Skin of body (tissue), 2 donors: ENCODE results near the gene NEURL3. TPM values are rescaled to one million over a fixed set of nuclear protein-coding genes. Genes with fewer than 3 reads are reported as not detected.
"Not testable (repeated sequence)": the region's sequence is repeated elsewhere in the genome, so short reads cannot be mapped to it uniquely, and the experiment has no call there.

Experiments
- DNase-seq: peaks from one replicate; lab custom pipeline; 2025; lab: John Stamatoyannopoulos, UW
- total RNA-seq: library from RNA; depleted of rRNA; stranded (reverse); fragments of >200 nt; gene quantifications from one replicate; pipeline ENCODE4 v1.2.3, GENCODE V29; 2014

Gene NEURL3
- total RNA-seq, 1 donor from 2014 or later = 0.10 TPM

DNA sequence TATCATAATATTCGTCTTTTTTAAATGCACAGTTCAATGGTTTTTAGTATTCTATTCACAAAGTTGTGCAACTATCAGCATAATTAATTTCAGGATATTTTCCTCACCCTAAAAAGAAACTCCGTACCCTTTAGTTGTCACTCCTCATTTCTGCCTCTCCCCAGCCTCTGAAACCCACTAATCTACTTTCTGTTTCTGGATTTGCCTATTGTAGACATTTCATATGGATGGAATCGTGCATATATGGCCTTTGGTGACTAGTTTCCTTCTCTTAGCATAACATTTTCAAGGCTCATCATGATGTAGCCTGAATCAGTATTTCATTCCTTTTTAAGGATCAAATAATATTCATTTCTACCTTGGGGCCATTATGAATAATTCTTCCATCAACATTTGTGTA is 18.5 kb downstream of the NEURL3 start:
- no peak for DNase-seq

DNA sequence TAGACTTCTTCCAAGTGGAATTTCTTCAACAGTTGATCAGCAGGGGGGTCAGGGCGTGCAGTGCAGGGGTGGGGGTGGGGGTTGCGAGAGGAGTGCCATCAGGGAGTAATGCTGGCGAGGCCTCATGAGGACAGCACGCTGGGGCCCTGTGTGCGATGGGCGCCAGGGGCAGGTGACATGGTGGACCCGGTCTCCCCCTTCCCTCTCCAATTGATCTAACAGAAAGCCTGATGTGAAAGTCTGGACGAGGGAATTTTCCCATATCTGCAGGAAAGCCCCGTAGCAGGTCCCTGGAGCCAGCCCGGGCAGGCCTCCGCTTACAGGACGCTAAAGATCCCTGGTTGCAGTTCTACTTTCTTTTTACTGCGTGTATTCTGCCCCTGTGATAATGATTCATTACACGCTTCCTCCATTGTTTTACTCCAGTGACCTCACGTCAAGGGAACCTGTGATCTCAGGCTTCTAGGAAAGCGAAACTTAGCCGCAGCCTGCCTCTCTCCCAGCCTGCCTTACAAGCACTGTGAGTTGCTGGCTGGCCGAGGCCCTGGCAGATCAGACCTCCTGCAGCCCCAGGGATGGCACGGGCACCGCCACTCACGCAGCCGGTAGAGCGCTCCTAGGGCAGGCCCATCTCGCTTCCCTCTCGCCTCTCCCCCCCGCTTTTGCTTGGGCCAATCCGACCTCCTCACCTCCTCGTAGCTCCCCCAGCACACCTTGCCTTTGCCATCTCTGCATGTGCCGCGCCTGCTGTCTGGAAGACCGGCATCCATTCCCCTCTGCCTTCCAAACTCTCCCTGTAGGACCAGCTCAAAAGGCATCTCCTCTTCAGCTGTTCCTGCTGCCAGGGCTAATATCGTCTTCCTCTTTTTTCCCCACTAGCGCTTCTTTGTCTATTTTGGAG is 19.2 kb downstream of the NEURL3 start:
- peak; percentile 25 for DNase-seq

DNA sequence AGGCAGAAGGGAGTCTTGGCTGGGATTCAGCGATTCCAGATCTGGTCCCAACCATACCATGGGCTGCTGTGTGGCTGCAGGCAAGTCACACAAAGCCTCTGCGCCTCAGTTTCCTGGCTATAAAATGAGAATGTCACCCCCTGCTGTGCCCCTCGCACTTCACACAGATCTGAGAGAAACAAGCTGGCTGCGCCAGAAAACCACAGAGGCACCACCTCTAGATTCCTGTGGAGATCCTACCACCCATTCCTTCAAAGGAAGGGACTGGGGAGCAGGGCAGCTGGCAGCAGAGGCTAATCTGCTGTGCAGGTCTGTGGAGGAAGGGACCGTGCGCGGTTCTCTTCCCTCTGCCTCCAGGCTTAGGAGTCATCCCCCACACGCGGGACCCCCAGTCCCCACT is 19.8 kb downstream of the NEURL3 start:
- no peak for DNase-seq

DNA sequence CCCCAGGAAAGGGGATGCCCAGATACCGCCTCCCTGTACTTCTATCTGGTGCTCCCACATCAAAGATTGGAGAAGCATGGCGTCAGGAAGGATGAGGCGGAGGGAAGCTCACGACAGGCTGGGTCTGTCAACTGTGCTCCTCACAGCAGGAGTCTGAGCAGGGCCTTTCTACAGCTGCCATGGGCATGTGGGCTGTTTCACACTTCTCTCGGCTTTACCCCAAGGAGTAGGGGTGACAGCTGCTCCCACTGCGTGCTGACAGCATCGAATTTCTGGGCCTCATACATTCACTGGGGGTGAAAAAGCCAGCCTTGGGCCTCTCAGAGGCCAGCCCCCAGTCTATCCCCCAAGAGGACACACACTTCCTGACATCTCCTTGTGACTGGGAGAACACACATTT is 21.1 kb downstream of the NEURL3 start:
- no peak for DNase-seq

DNA sequence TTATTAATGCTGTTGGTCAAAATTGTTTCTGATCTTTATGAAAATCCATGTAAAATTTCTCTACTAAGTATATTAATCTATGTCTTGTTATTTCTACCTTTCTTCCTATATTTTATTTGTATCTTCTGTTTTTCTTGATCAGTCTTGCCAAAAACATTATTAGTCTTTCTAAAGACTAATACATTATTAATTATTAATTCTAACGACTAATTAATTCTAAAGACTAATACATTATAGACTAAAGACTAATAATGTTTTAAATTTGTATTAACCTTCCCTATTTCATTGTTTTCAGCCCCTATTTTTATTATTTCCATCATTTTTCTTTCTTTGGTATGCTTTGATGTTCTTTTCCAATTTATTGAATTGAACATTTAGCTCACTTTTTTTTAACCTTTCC is 27.7 kb downstream of the NEURL3 start:
- DNase-seq = no peak

- DNase-seq = no peak
Observed at GRCh38 chr2:96471772-96472171, 33.4 kb downstream of the NEURL3 start.

DNA sequence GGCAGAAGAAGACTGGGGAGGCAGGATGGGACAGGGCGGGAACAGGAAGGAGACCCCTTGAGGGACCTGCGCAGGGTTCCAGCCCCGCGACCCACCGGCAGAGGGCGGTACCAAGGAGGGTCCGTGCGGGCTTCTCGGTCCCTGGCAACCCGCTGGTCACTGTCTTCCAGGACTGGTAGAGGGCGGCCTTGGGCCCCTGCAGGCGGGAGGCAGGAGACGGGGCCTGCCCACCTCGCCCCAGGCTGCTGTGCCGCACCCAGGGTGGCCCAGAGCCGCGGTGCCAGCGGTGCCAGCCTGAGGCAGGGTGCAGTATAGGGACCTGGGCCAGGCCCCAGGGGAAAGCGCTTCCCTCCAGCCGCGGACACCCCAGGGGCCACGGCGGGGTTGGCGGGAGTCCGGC is 34.5 kb downstream of the NEURL3 start:
- DNase-seq = no peak

DNA sequence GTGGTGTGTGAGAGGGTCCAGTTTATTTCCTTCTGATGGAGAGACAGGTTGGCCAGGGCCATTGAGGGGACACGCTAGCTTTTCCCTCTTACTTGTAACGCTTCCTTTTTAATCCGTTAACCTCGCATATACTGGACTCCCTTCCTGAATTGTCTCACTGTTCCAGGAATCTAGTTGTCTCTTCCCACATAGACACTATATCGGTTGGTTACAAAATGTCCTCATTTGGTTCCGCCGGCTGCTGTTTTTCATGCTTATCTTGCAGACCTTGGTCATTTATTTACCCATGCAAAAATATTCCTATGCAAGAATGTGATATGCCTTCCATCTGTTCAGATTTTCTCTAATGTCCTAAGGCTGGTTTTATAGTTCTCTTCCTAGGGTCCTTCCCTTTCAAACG is 35.0 kb downstream of the NEURL3 start:
- DNase-seq = no peak

DNA sequence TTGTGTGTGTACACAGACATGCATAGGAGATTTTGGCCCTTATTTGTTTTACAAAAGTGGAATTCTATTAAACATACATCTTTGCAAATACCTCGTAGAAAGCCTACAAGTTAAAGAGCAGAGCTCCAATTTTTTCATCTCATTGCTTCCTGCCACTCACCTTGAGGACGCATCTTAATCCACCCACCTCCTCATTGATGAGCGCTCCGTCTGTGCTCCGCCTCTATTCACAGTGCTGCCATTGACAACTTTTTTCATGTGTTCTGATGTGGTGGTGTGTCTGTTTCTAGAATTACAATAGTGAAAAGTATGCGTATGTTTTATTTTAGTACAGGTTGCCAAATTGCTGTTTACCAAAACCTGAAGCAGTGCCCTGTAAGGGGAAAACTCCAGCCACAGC is 36.3 kb downstream of the NEURL3 start:
- DNase-seq = no peak

- no peak for DNase-seq
Observed at GRCh38 chr2:96464651-96465050, 40.5 kb downstream of the NEURL3 start.

- no peak for DNase-seq
Observed at GRCh38 chr2:96464061-96464460, 41.1 kb downstream of the NEURL3 start.

DNA sequence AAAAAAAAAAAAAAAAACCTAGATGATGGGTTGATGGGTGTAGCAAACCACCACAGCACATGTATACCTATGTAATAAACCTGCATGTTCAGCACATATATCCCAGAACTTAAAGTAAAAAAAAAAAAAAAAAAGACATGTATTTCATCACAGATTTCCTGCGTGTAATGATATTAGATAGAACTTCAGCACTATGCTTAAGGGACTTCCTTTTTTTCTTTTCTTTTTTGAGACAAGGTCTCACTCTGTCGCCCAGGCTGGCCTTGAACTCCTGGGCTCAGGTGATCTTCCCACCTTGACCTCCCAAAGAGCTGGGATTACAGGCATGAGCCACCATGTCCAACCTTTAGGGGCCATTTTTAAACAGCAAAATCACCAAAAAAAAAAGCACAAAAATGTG is 42.0 kb downstream of the NEURL3 start:
- DNase-seq = no peak

- not testable (repeated sequence) for DNase-seq
Observed at GRCh38 chr2:96461616-96462015, 43.5 kb downstream of the NEURL3 start.

GRCh38 chr2:96452053-96452452 is 53.1 kb downstream of the NEURL3 start:
- no peak for DNase-seq

GRCh38 chr2:96449637-96450036 is 55.5 kb downstream of the NEURL3 start:
- no peak for DNase-seq

DNA sequence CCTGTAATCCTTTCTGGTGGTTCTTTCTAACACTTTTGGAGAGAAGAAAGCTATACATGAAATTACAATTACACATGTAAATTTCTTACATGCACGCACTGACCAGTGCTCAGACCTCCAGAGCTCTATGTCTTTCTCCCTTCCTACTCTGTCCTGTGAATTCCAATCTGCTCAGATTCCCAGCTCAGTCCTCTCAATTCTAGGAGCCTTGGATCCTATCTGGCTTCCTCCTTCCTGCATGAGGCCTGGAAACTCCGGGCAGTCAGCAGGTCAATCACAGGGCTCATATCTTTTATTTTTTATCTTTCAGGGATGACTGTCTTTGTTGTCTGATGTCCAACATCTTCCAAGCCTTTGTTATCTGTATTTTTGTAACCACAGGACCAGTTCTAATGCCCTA is 56.0 kb downstream of the NEURL3 start:
- DNase-seq = no peak

- no peak for DNase-seq
Observed at GRCh38 chr2:96447726-96448125, 57.4 kb downstream of the NEURL3 start.

Other genes with a start within 250 kb of the NEURL3 start
- gene TMEM127, start 239.4 kb downstream of the NEURL3 start, total RNA-seq = 12.4 TPM
- 46.0 TPM for gene CIAO1, start 239.1 kb downstream of the NEURL3 start, total RNA-seq
- gene SNRNP200, start 199.8 kb downstream of the NEURL3 start, total RNA-seq = 61.2 TPM
- gene ITPRIPL1, start 180.0 kb downstream of the NEURL3 start, total RNA-seq = 6.1 TPM
- 8.6 TPM for gene NCAPH, start 169.6 kb downstream of the NEURL3 start, total RNA-seq
- 16.2 TPM for gene ARID5A, start 31.4 kb upstream of the NEURL3 start, total RNA-seq
- gene KANSL3, start 133.0 kb upstream of the NEURL3 start, total RNA-seq = 26.0 TPM
- gene FER1L5, start 137.4 kb upstream of the NEURL3 start, total RNA-seq = 0.10 TPM
- gene LMAN2L, start 234.7 kb upstream of the NEURL3 start, total RNA-seq = 24.6 TPM